Left colon (tissue), 2 donors: Measurements from ENCODE around the gene MRTFB. TPM values are rescaled to one million over a fixed set of nuclear protein-coding genes. Genes with fewer than 3 reads are reported as not detected.
"Not testable (repeated sequence)": the region's sequence is repeated elsewhere in the genome, so short reads cannot be mapped to it uniquely, and the experiment has no call there.

Experiments used
- ATAC-seq: fragments of 200-7000 bp; cut with Tn5 transposase; one replicate; pipeline ENCODE4 v1.9.1; 2020; ENCODE audit warnings: mild to moderate bottlenecking, moderate library complexity
- DNase-seq, 2 donors: peaks; one replicate each; pipeline ENCODE4 v3.0.0-alpha.2; 2020
- intact Hi-C, 2 donors: fragments of 100-400 bp; cut with DNase I in 1 of 2; cut with micrococcal nuclease in 1 of 2; formaldehyde crosslinking; loops; one replicate each; pipeline versions ENCODE4 v1.11.2 to v1.14.0; 2022; cut with DNase I, micrococcal nuclease
- total RNA-seq, 2 donors: library from RNA; stranded (reverse); fragmentation: NEBNext Ultra II Directional; extraction: Animal tissue kit (Norgen Biotek cat#: 25700); gene quantifications; one replicate each; pipeline ENCODE4 v1.2.1, GENCODE V29; 2021
- donor health status: DM: no; HTN: no; CAD: no.
- donor health status: DM: yes; HTN: yes; CAD: no.

The MRTFB gene
- total RNA-seq, 2 donors from 2014 or later, result 40.0 to 44.7 TPM

DNA sequence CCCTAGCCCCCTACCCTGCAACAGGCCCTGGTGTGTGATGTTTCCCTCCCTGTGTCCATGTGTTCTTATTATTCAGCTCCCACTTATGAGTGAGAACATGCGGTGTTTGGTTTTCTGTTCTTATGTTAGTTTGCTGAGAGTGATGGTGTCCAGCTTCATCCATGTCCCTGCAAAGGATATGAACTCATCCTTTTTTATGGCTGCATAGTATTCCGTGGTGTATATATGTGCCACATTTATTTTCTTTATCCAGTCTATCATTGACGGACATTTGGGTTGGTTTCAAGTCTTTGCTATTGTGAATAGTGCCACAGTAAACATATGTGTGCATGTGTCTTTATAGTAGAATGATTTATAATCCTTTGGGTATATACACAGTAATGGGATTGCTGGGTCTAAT, 51.3 kb downstream of the MRTFB start:
- ATAC-seq, intact Hi-C loops, DNase-seq: not testable (repeated sequence)

GRCh38 chr16:14125000-14125681, 54.0 kb downstream of the MRTFB start:
- DNase-seq (no peak), ATAC-seq (no peak)
- intact Hi-C loops, result no loop called here

- intact Hi-C loops, result no loop called here
- DNase-seq (no peak), ATAC-seq (no peak)
Observed at GRCh38 chr16:14125708-14126107, 54.6 kb downstream of the MRTFB start.

DNA sequence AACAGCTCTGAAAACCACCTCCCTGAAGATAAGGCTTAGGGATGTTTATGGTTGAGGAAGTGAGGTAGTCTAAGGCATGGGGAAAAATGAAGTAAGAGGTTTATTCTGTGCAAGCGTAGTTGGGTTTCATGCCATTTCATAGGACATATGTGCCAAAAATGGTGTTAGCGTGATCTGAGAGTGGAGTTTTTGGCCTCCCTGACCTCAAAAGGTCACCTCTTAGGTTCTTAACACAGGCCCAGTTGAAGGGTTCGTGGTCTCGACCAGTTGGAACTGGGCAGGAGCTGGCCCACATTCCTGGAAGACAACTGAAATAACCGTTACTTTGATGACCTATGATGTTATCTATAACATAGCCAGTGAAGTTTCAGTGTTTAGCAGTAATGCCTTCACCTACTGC, 57.0 kb downstream of the MRTFB start:
- intact Hi-C loops, result no loop called here
- DNase-seq (no peak), ATAC-seq (no peak)

GRCh38 chr16:14129502-14129901, 58.4 kb downstream of the MRTFB start:
- DNase-seq (no peak), ATAC-seq (no peak)
- intact Hi-C loops, result no loop called here

DNA sequence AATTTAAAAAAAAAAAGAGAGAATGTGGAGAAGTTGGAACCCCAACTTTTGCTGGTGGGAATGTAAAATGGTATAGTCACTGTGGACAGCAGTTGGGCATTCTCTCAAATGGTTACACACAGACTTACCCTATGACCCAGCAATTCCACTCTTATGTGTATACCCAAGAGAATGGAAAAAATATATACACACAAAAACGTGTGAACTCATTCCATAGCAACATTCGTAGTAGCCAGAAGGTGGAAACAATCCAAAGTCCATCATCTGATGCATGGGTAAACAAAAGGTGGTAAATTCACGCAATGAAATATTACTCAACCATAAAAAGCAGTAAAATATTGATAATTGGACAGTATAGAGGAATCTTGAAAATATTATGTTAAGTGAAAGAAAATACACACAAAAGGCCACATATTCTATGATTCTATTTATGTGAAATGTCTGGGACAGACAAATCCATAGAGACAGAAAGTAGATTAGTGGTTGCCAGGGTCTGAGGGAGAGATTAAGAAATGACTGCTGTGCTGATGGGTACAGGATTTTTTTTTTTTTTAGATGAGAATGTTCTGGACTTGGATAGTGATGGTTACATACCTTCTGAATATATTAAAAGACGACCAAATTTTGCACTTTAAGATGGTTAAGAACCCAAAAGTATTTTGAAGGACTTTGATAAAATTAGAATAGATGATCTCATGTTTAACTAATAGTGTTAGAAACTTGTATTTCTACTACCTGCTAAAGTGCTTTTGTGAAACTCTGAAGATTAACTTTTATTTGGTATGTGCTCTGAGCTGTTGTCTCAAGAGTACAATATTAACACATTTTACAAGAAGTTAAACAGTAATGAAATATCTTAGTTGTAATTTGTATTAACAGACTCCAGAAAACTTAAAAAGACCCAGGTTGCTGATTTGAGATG, 60.9 kb downstream of the MRTFB start:
- intact Hi-C loops, result no loop called here
- DNase-seq, result no peak
- peak; percentile 94 for ATAC-seq

DNA sequence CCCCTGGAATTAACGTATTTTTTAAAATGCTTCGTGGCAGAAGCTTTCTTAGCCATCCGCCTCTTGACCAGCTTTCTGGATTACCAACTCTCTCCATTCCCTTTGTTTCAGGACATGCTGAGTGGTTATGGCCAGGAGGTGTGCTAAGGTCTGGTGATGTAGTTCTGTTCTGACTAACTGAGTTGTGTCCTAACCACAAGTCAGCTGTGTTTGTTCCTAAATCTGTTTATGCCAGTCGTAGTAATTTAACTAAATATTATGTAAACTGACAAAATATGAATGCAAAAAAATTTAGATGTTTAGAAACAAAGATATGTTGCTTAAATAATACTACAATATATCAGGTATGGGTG, 61.6 kb downstream of the MRTFB start:
- no peak for ATAC-seq
- intact Hi-C loops, result no loop called here
- no peak for DNase-seq

DNA sequence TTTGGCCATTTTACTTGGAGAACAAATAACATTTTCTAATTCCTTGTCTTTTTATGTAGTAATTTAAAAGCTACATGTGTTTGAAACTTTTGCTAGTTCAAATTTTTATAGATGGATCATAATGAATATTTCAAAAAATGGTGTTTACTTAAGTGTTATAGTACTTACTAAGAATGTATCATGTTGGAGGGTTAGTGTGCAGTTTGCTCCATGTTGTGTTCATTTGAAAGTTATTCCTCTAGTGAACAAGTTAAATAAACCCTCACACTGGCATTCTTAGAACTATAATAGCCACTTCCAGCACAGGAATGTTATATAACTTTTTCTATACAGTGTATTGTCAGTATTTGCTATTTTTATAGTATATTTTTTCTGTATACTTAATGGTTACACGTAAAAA, 62.8 kb downstream of the MRTFB start:
- ATAC-seq, result no peak
- no peak for DNase-seq
- intact Hi-C loops, result no loop called here

DNA sequence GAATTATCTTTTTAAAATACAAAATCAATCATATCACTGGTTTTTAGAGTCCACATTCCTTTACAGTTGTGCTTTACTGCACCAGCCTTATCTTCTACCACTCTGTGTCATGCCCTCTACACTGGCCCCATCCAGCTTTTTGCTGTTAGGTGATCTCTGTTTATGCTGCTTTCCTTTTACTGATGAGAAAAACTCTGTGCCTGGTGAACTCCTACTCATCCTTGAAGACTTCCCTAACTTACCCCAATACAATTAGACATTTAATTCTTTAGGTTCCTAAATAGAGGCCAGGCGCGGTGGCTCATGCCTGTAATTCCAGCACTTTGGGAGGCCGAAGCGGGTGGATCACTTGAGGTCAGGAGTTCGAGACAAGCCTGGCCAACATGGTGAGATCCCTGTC, 64.6 kb downstream of the MRTFB start:
- intact Hi-C loops, result loop anchor here in 1 of 2 donors (5.0 kb wide), 1 partner anchor 128 kb away; no protein-coding TSS in a partner anchor
- DNase-seq (no peak), ATAC-seq (no peak)

DNA sequence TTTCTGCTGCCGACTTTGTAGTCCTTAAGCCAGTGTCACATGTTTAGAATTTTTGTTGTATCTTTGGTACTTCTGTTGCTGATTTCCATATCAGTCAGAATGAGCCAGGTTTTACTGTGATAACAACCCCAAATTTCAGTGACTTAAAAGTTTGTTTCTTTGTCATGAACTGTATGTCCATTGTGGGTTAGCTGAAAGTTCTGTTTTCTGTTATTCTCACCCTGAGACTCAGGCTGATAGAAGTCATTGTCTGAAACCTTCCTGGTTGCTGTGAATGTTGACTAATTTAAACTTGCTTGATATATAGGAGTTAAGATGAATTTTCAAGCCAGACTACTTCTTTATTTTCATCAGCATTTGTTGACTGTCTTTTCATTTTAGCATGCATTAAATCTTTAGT, 68.8 kb downstream of the MRTFB start:
- DNase-seq, result no peak
- no peak for ATAC-seq
- intact Hi-C loops, result loop anchor here in 1 of 2 donors (5.0 kb wide), 1 partner anchor 133 kb away; no protein-coding TSS in a partner anchor

DNA sequence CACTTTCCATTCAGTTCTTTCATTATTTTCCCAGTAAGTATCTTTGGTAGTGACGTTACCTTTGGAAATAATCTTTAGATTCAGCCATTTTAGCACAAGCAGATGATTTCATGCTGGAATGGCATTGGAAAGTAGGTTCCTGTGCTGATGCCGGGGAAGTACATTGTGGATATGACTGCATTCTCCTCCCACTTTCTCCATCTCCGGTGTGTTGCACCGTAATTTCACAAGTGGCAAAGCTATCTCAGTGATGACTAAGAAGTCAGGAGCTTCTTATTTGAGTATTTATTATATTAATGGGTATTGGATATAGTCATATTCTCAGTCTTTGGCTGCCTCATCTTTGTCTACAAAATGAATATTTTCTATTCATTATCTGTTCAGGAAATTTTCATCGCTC, 69.8 kb downstream of the MRTFB start:
- ATAC-seq, result no peak
- intact Hi-C loops, result no loop called here
- no peak for DNase-seq

DNA sequence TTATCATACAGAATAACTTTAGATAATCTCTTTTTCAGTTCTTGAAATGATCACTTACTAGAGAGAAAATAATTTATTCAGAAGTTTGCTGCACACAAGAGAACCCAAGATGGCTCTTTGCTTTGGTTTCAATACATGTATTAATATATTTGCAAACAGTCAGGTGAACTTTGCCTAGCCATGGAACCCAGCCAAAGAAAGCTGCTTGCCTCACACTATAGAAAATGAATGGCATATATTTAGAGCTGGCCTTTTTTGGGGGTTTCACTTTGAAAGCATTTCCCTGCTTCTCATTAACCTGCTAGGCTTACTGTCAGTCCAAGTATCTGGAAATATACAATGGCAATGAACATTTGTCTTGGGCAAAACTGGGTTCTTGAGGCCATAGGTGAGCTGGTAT, 75.3 kb downstream of the MRTFB start:
- DNase-seq, result no peak
- ATAC-seq, result no peak
- intact Hi-C loops, result no loop called here

GRCh38 chr16:14148016-14148415, 76.9 kb downstream of the MRTFB start:
- no peak for DNase-seq
- no peak for ATAC-seq

GRCh38 chr16:14148569-14148968, 77.5 kb downstream of the MRTFB start:
- intact Hi-C loops, result no loop called here
- no peak for DNase-seq
- ATAC-seq, result no peak

More at GRCh38 chr16:14148016-14148415, 76.9 kb downstream of the MRTFB start:
- intact Hi-C loops, result no loop called here

DNA sequence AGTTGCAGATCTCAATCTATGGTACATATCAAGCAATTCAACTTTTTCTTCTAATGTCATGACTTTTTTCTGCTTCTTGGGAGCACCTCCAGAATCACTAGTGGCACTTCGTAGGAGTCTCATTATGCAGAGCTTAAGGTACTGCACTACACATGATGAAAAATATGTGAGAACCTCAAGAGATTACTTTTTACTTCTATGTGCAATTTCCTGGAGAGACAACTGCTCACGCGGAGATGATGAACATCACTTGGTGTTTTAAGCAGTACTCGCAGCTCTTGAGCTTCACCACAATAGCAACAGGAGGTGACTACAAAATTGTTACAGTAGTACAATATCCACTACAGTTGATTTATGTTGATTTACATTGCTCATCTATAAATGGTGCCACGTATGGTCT, 79.7 kb downstream of the MRTFB start:
- ATAC-seq (no peak), DNase-seq (no peak)
- intact Hi-C loops, result no loop called here

GRCh38 chr16:14151256-14152030, 80.3 kb downstream of the MRTFB start:
- intact Hi-C loops, result no loop called here
- ATAC-seq, result no peak
- no peak for DNase-seq

- intact Hi-C loops, result no loop called here
Observed at GRCh38 chr16:14155572-14156190, 84.6 kb downstream of the MRTFB start.

DNA sequence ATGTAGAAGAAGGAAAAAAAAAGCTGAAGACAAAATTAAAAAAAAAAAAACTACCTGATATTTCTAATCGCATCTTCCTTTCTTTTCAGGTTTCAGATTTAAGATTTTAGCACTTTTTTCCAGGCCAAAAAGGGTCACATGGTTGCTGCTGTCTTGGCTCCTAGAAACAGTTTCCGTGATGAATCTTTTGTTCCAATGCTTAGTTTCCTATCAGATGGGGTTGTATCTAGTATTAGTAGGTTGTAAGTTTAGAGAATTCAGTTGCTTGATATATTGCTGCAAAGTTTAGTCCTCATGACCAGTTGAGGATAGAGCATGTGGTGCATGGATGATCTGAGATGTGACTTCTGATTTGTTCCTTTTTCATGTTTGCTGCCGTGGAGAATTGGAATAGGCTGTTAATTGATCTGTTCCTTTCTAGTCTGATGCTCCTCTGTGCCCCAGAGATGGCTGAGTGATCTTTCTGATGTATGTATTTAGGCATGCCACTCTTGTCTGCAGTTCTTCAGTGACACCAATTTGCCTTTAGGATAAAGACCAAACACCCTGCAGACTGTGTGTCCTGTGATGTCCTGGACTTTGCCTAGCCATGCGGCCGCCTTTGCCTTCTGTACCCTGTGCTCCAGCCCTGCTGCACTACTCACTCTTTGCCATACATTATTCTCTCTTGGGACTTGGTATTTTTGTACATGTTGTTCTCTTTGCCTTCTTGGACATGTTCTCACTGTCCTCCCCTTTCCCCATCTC, 94.0 kb downstream of the MRTFB start:
- ATAC-seq, result no peak
- intact Hi-C loops, result no loop called here
- DNase-seq, result no peak

More at GRCh38 chr16:14155572-14156190, 84.6 kb downstream of the MRTFB start:
- DNase-seq, result no peak
- ATAC-seq, result no peak
